ENCODE measurements around the gene TRIML1. TPM values are rescaled to one million over a fixed set of nuclear protein-coding genes. Genes with fewer than 3 reads are reported as not detected.

TRIML1 gene
- total RNA-seq: not detected

GRCh38 chr4:188139141-188139540 lies at the start of gene TRIML1:
Gene TRIML1, plus strand, starts transcription at chr4:188139441. Its CDS starts 118 bp downstream, at chr4:188139559.
- peaks cover 0 to 3% (median 0%) of the 10 kb centered on the region in 4 donors for H3K27me3 ChIP-seq
- no peak for TF ChIP-seq POLR2A (IDR thresholded peaks at IDR 0.05; ENCODE audit: low read depth)
- TF ChIP-seq EP300 (IDR thresholded peaks at IDR 0.05): no peak
- no peak for TF ChIP-seq POLR2AphosphoS5 (IDR thresholded peaks at IDR 0.05)
- no peak for TF ChIP-seq CTCF (IDR thresholded peaks at IDR 0.05)
- H3K27ac ChIP-seq (replicated peaks in 1 of 4): no peak within 1 kb of the TSS
- no peaks in the 10 kb centered on the region for H3K9me3 ChIP-seq
- no peak for DNase-seq (ENCODE audit: extremely low spot score)
- H3K4me1 ChIP-seq: no peaks in the 10 kb centered on the region
- intact Hi-C loops (cut with DNase I): no loop called here
- no peak within 1 kb of the TSS for H3K4me3 ChIP-seq
- 79% methylated on average over 3 of the region's 3 CpGs for WGBS
- H3K36me3 ChIP-seq: no peaks in the 10 kb centered on the region

- Histone ChIP-seq H3K27ac (replicated peaks in 1 of 4) (no peak overlapping the region), H3K4me3 (no peak overlapping the region), H3K4me1 (no peaks in the 10 kb centered on the region), H3K9me3 (no peaks in the 10 kb centered on the region), H3K27me3 (no peaks in the 10 kb centered on the region), H3K36me3 (no peaks in the 10 kb centered on the region)
- intact Hi-C loops (cut with DNase I): no loop called here
- TF ChIP-seq EP300 (IDR thresholded peaks at IDR 0.05) (no peak), POLR2A (IDR thresholded peaks at IDR 0.05; ENCODE audit: low read depth) (no peak), POLR2AphosphoS5 (IDR thresholded peaks at IDR 0.05) (no peak), CTCF (IDR thresholded peaks at IDR 0.05) (no peak)
- DNase-seq (ENCODE audit: extremely low spot score): no peak
- WGBS: 97% methylated on average over 3 of the region's 3 CpGs
Observed at GRCh38 chr4:188092824-188093223, 46.4 kb upstream of the TRIML1 start.

- no peaks in the 10 kb centered on the region for H3K9me3 ChIP-seq
- no peak overlapping the region for H3K4me3 ChIP-seq
- TF ChIP-seq CTCF (IDR thresholded peaks at IDR 0.05) (no peak), EP300 (IDR thresholded peaks at IDR 0.05) (no peak), POLR2AphosphoS5 (IDR thresholded peaks at IDR 0.05) (no peak), POLR2A (IDR thresholded peaks at IDR 0.05; ENCODE audit: low read depth) (no peak)
- DNase-seq (ENCODE audit: extremely low spot score): no peak
- H3K36me3 ChIP-seq: no peaks in the 10 kb centered on the region
- no peaks in the 10 kb centered on the region for H3K27me3 ChIP-seq
- intact Hi-C loops (cut with DNase I): no loop called here
- WGBS: over 99% methylated on average over 32 of the region's 40 CpGs
- H3K27ac ChIP-seq (replicated peaks in 1 of 4): no peak overlapping the region
- H3K4me1 ChIP-seq: no peaks in the 10 kb centered on the region
Observed at GRCh38 chr4:188106454-188106853, 32.8 kb upstream of the TRIML1 start.

GRCh38 chr4:188107931-188108843 lies 31.1 kb upstream of the TRIML1 start:
- Histone ChIP-seq H3K4me1 (no peaks in the 10 kb centered on the region), H3K36me3 (no peaks in the 10 kb centered on the region), H3K4me3 (no peak overlapping the region), H3K27ac (replicated peaks in 1 of 4) (no peak overlapping the region), H3K9me3 (no peaks in the 10 kb centered on the region), H3K27me3 (no peaks in the 10 kb centered on the region)
- WGBS: 63% methylated on average over 10 of the region's 10 CpGs
- TF ChIP-seq POLR2A (IDR thresholded peaks at IDR 0.05; ENCODE audit: low read depth) (no peak), EP300 (IDR thresholded peaks at IDR 0.05) (no peak), POLR2AphosphoS5 (IDR thresholded peaks at IDR 0.05) (no peak), CTCF (IDR thresholded peaks at IDR 0.05) (no peak)
- DNase-seq (ENCODE audit: extremely low spot score): no peak
- intact Hi-C loops (cut with DNase I): no loop called here
